Activated CD8-positive, alpha-beta memory T cell treated with anti-CD3 and anti-CD28 coated beads, Interleukin-2, amount 50 U/mL, for 4 hours (primary cell): ENCODE results near the gene CNTRL.
A peak's percentile ranks its signal among the peaks of the same experiment; 100 is the strongest.
"Not testable (repeated sequence)": the region's sequence is repeated elsewhere in the genome, so short reads cannot be mapped to it uniquely, and the experiment has no call there.

Experiments used
- DNase-seq: peaks from one replicate; pipeline ENCODE4 v3.0.0-alpha.2; 2020

CNTRL gene

GRCh38 chr9:121071370-121071755, 3.4 kb upstream of the CNTRL start:
- no peak for DNase-seq

DNA sequence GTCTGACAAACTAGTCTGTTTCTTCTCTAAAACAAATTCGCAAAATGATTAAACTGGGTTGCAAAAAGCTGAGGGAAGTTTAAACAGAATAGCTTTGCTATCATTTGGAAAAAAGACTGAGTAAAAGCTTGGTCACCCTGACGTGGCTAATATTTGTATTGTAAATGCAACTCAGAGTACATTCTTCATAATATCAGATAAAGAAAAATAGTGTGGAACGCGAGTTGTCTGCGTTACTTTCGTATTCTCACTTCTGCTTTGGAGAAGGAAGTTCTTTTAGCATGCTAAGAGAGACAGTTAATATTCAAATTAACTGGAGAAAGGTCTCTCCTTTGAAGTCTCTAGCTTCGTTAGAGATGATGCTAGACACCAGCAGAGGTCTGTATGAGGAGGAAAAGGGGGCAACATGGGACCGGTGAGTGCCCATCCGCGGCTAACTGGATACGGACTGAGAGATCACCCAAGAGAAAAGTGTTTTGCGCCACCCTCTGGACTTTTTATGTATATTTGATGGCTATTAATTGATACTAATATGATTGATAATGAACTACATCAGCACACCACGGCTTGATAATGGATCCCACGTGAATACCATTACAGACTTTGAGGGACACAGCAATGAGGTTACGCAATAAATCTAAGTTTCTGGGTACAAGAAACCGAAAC, 2.9 kb upstream of the CNTRL start:
- DNase-seq: no peak

GRCh38 chr9:121073038-121073437, 1.7 kb upstream of the CNTRL start:
- DNase-seq: no peak

DNA sequence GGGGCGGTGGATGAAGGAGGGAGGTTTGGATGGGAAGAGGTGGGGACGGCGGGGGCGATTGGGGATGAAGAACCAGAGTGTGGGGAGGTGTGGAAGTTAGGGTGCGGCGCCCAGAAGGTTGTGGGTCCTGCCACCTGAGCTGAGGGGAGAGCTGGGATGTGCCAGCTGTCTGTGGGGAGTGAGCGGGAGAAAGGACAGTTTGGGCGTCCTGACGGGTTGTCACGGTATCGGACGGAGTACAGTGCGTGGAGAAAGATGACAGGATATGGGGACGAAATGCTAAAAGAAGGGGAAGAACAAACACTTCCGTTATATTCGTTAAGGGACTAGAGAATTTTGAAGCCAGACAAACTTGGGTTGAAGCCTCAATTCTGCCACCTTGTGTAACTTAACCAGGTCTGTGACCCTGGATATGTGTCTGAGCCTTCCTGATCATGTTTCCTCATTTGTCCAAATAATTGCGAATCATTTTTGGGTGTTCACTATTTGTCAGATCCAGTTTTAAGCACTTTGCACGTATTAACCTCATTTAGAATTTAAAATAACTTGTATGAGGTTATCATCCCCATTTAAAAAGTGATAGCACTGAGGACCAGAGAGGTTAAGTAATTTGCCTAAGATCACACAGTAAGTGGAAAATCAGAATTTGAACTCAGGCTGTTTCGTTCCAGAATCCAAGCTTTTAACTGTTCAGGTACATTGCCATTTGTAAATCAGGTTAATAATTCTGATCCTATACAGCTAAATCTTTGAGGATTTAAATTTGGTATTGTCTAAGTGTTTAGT, 689 bp downstream of the CNTRL start:
- DNase-seq: no peak

GRCh38 chr9:121082075-121082474, 7.3 kb downstream of the CNTRL start:
- no peak for DNase-seq

GRCh38 chr9:121085661-121086060, 10.9 kb downstream of the CNTRL start:
- no peak for DNase-seq

DNA sequence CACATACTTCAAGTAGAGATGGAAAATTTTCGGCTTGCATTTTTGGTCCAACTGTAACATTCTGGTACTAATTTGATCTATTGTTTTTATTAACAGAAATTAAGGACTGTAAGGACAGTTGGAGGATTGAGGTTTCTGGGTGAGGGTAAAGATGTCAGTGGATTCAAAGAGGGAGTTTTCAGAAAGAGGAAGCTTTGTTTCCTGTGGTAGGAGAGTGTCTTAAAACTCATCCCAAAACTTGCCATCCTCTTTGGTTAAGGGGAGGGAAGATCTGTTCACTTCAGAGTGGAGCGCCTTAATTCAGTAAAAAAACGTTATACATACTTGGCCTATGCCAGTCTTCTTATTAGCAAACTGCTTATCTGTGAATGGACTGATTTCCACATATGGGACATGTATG, 13.8 kb downstream of the CNTRL start:
- DNase-seq: no peak

GRCh38 chr9:121090743-121091142, 16.0 kb downstream of the CNTRL start:
- DNase-seq: not testable (repeated sequence)

GRCh38 chr9:121095057-121095456, 20.3 kb downstream of the CNTRL start:
- no peak for DNase-seq

GRCh38 chr9:121098567-121099198, 23.9 kb downstream of the CNTRL start:
- DNase-seq: no peak

GRCh38 chr9:121104054-121104453, 29.3 kb downstream of the CNTRL start:
- not testable (repeated sequence) for DNase-seq

- DNase-seq: no peak
These were observed 30.8 kb downstream of the CNTRL start for GRCh38 chr9:121105531-121105930.

GRCh38 chr9:121107029-121107428, 32.3 kb downstream of the CNTRL start:
- no peak for DNase-seq

GRCh38 chr9:121107881-121108280, 33.1 kb downstream of the CNTRL start:
- DNase-seq: no peak

DNA sequence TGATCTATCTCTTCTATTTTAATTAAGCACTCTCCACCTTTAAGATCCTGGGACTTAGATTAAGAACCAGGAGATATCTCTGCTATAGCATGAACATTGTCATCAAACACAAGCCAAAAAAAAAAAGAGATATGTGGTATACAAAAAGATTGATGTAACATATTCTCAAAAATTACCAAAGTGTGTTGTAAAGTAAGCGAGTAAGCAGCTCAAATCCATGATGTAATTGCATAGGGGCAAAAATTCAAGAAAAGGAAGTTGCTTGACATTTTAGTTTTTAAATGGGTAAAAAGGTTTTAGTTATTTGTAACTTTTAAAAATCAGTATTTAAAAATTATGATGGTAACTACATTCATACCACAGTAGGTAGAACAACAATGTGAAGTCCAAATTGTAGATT, 40.7 kb downstream of the CNTRL start:
- no peak for DNase-seq

DNA sequence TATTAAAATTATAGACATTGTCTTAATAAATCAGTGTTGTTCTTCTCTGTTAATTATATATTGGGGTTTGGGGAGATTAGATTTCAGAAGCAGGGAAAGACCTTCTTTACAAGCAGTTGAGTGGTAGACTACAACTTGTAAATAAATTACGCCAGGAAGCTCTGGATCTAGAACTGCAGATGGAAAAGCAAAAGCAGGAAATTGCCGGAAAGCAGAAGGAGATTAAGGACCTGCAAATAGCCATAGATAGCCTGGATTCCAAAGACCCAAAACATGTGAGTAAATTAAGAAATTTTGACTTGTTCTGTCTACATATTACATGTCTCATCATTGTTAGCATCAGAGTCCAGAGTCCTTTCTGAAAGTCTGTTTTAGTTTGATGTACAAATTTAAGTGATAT, 43.5 kb downstream of the CNTRL start:
- no peak for DNase-seq

GRCh38 chr9:121120386-121120785, 45.6 kb downstream of the CNTRL start:
- DNase-seq: no peak

GRCh38 chr9:121121582-121122087, 46.9 kb downstream of the CNTRL start:
- peak; percentile 94 for DNase-seq

GRCh38 chr9:121122246-121123032, 47.7 kb downstream of the CNTRL start:
- DNase-seq: no peak

DNA sequence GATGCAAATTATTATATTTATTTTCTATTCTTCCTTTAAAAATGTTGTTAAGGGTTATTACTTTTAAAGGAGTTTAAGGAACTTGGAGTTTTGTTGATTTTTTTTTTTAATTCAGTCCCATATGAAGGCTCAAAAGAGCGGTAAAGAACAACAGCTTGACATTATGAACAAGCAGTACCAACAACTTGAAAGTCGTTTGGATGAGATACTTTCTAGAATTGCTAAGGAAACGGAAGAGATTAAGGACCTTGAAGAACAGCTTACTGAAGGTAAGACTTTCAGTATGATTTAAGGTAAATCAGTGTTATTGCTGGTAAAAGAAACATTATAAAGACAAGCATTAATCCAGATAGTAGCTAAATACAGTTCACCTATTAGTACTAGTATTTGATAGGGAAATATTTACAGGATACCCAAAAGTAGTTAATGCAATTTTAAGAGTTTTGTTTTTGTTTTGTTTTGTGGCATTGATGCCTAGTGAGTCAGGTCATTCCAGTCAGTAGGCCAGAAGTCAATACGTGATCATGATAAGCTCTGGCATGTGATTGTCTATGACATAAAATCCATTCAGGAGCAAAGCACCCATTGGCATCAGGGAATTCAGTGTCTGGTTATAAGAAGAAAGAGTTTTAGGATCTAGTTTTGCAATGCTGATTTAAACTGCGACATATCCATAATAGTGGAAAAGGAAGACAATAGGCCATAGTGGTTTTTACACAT, 49.2 kb downstream of the CNTRL start:
- DNase-seq: no peak

DNA sequence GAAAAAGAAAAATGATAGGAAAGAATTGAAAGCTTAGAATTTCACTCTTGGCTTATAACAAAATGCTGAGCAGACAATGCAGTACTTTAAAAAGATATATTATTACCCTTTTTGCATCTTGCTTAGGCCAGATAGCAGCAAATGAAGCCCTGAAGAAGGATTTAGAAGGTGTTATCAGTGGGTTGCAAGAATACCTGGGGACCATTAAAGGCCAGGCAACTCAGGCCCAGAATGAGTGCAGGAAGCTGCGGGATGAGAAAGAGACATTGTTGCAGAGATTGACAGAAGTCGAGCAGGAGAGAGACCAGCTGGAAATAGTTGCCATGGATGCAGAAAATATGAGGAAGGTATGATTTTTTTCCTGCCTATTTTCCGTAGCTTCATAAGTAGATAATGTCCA, 50.8 kb downstream of the CNTRL start:
- no peak for DNase-seq

- not testable (repeated sequence) for DNase-seq
These were observed 54.6 kb downstream of the CNTRL start for GRCh38 chr9:121129384-121129783.
